CD4-positive, alpha-beta memory T cell (primary cell): ENCODE data around the gene SST. TPM values are rescaled to one million over a fixed set of nuclear protein-coding genes. Genes with fewer than 3 reads are reported as not detected.
"Not testable (repeated sequence)": the region's sequence is repeated elsewhere in the genome, so short reads cannot be mapped to it uniquely, and the experiment has no call there.

Experiments
- CTCF ChIA-PET: fragments of 350-600 bp; sonication (Branson Sonifier 250); formaldehyde crosslinking; loops from one replicate; lab custom pipeline; 2021; ENCODE audit warnings: inconsistent platforms; ENCODE audit not compliant: partially characterized antibody; lab: Charles Lee
- POLR2A ChIA-PET: fragments of 350-600 bp; sonication (Branson Sonifier 250); formaldehyde crosslinking; loops from one replicate; lab custom pipeline; 2021; ENCODE audit not compliant: partially characterized antibody; lab: Charles Lee
- DNase-seq, 5 donors: peaks; one replicate each; pipeline versions ENCODE4 v3.0.0 to v3.0.0-alpha.2; 2020 to 2022; ENCODE audit warnings: mixed read lengths in 1 of 5
- H3K27ac ChIP-seq: one replicate; pipeline ENCODE4 v1.7.0; 2013; ENCODE audit warnings: low read depth, low read length
- H3K27me3 ChIP-seq: 2 replicates; pipeline ENCODE4 v1.7.0; 2013; ENCODE audit warnings: mild to moderate bottlenecking, low read length, moderate library complexity; ENCODE audit not compliant: insufficient read depth
- H3K36me3 ChIP-seq: 2 replicates; pipeline ENCODE4 v1.7.0; 2013; ENCODE audit warnings: mild to moderate bottlenecking, low read length, moderate library complexity; ENCODE audit not compliant: insufficient read depth
- H3K4me1 ChIP-seq: 2 replicates; pipeline ENCODE4 v1.7.0; 2013; ENCODE audit warnings: mild to moderate bottlenecking, low read length, moderate library complexity; ENCODE audit not compliant: insufficient read depth
- H3K4me3 ChIP-seq, 2 donors: one replicate each; pipeline ENCODE4 v1.7.0; 2013; ENCODE audit warnings: low read length in 2 of 2, mild to moderate bottlenecking in 1 of 2
- H3K9me3 ChIP-seq, 2 donors: one replicate each; pipeline ENCODE4 v1.7.0; 2013; ENCODE audit warnings: low read length in 2 of 2, control low read depth in 1 of 2; ENCODE audit not compliant: control insufficient read depth in 1 of 2
- H3K27ac Mint-ChIP-seq, 7 donors: one replicate each; pipeline ENCODE4 v1.8.0; 2020 to 2021; ENCODE audit warnings: mixed read lengths in 7 of 7, mild to moderate bottlenecking in 6 of 7, inconsistent platforms in 3 of 7, moderate library complexity in 3 of 7
- H3K27me3 Mint-ChIP-seq, 2 donors: one replicate each; pipeline ENCODE4 v1.8.0; 2020 to 2021; ENCODE audit warnings: mixed read lengths in 2 of 2
- H3K36me3 Mint-ChIP-seq, 2 donors: one replicate each; pipeline ENCODE4 v1.8.0; 2020 to 2021; ENCODE audit warnings: mixed read lengths in 2 of 2, inconsistent platforms in 1 of 2, mild to moderate bottlenecking in 1 of 2
- H3K4me1 Mint-ChIP-seq, 4 donors: one replicate each; pipeline ENCODE4 v1.8.0; 2020 to 2021; ENCODE audit warnings: mixed read lengths in 4 of 4, mild to moderate bottlenecking in 1 of 4
- H3K4me3 Mint-ChIP-seq, 8 donors: one replicate each; pipeline ENCODE4 v1.8.0; 2020 to 2021; ENCODE audit warnings: mixed read lengths in 8 of 8, mild to moderate bottlenecking in 7 of 8, moderate library complexity in 6 of 8, inconsistent platforms in 3 of 8
- H3K9me3 Mint-ChIP-seq, 8 donors: one replicate each; pipeline ENCODE4 v1.8.0; 2020 to 2021; ENCODE audit warnings: mixed read lengths in 8 of 8, mild to moderate bottlenecking in 5 of 8, inconsistent platforms in 3 of 8, moderate library complexity in 1 of 8
- intact Hi-C: fragments of 100-400 bp; cut with micrococcal nuclease; formaldehyde crosslinking; loops from one replicate; pipeline ENCODE4 v1.15.1; 2023
- polyA plus RNA-seq, 2 donors: library from polyadenylated mRNA; unstranded; fragments of 300-500 nt; fragmentation: Illumina TruSeq; gene quantifications; one replicate each; pipeline ENCODE4 v1.2.3, GENCODE V29; 2021
- total RNA-seq, 2 experiments: library from RNA; stranded (reverse); gene quantifications; one replicate each; pipeline ENCODE4 v1.2.3, GENCODE V29; 2021

SST gene
- total and polyA plus RNA-seq, 4 experiments from 2014 or later = not detected

GRCh38 chr3:187684880-187685279 is 14.7 kb upstream of the SST start:
- Histone ChIP-seq H3K4me1 (no peaks in the 10 kb centered on the region), H3K9me3 (no peaks in the 10 kb centered on the region), H3K4me3 (no peak overlapping the region), H3K27me3 (no peaks in the 10 kb centered on the region), H3K36me3 (no peaks in the 10 kb centered on the region), H3K27ac (no peak overlapping the region)
- no peaks in the 10 kb centered on the region for H3K36me3 Mint-ChIP-seq
- no peak for DNase-seq
- no peak overlapping the region for H3K27ac Mint-ChIP-seq
- intact Hi-C loops = no loop called here
- H3K27me3 Mint-ChIP-seq = peaks cover 18 to 22% of the 10 kb centered on the region in 2 donors
- H3K4me3 Mint-ChIP-seq = no peak overlapping the region
- no peaks in the 10 kb centered on the region for H3K4me1 Mint-ChIP-seq
- peaks cover 0 to 24% (median 17%) of the 10 kb centered on the region in 8 donors for H3K9me3 Mint-ChIP-seq
- POLR2A ChIA-PET = interaction anchor here (0.6 kb wide), 1 partner anchor 467 kb away, joined by 3 read pairs; no protein-coding TSS in a partner anchor
- CTCF ChIA-PET = interaction anchor here (1.3 to 12.9 kb wide), 3 partner anchors 8 to 361 kb away, joined by 4 to 464 read pairs (median 4); partner anchors contain the start of gene RTP2

GRCh38 chr3:187684444-187684843 is 14.2 kb upstream of the SST start:
- peaks cover 0 to 2% (median 0%) of the 10 kb centered on the region in 4 donors for H3K4me1 Mint-ChIP-seq
- Histone ChIP-seq H3K36me3 (no peaks in the 10 kb centered on the region), H3K27me3 (no peaks in the 10 kb centered on the region), H3K27ac (no peak overlapping the region), H3K9me3 (no peaks in the 10 kb centered on the region), H3K4me1 (no peaks in the 10 kb centered on the region), H3K4me3 (no peak overlapping the region)
- CTCF ChIA-PET = interaction anchor here (1.3 to 12.9 kb wide), 3 partner anchors 9 to 361 kb away, joined by 4 to 464 read pairs (median 4); partner anchors contain the start of gene RTP2
- peaks cover 21 to 26% of the 10 kb centered on the region in 2 donors for H3K27me3 Mint-ChIP-seq
- no peaks in the 10 kb centered on the region for H3K36me3 Mint-ChIP-seq
- H3K4me3 Mint-ChIP-seq = no peak overlapping the region
- POLR2A ChIA-PET = no interaction called here
- peaks cover 0 to 24% (median 17%) of the 10 kb centered on the region in 8 donors for H3K9me3 Mint-ChIP-seq
- H3K27ac Mint-ChIP-seq = no peak overlapping the region
- intact Hi-C loops = no loop called here
- no peak for DNase-seq

- Mint-ChIP-seq H3K9me3 (peaks cover 0 to 22% (median 16%) of the 10 kb centered on the region in 8 donors), H3K27me3 (peaks cover 25 to 32% of the 10 kb centered on the region in 2 donors)
- H3K4me3 Mint-ChIP-seq, H3K4me3 ChIP-seq, H3K27me3 ChIP-seq, intact Hi-C loops, H3K27ac ChIP-seq, POLR2A ChIA-PET, H3K4me1 Mint-ChIP-seq, DNase-seq, H3K9me3 ChIP-seq, H3K27ac Mint-ChIP-seq, H3K36me3 ChIP-seq, H3K4me1 ChIP-seq, H3K36me3 Mint-ChIP-seq: not testable (repeated sequence)
- CTCF ChIA-PET = interaction anchor here (0.7 to 12.9 kb wide), 8 partner anchors 11 to 589 kb away, joined by 3 to 464 read pairs (median 31); partner anchors contain the start of gene SST
Measured at GRCh38 chr3:187681756-187682155, 11.6 kb upstream of the SST start.

- Mint-ChIP-seq H3K27ac (no peak overlapping the region), H3K36me3 (no peaks in the 10 kb centered on the region), H3K4me1 (peaks cover 0 to 2% (median 0%) of the 10 kb centered on the region in 4 donors), H3K9me3 (peaks cover 0 to 6% (median 2%) of the 10 kb centered on the region in 8 donors), H3K4me3 (no peak overlapping the region), H3K27me3 (peaks cover 29 to 43% of the 10 kb centered on the region in 2 donors)
- no peak overlapping the region for H3K4me3 ChIP-seq
- DNase-seq = peak; percentile 37 to 63 (median 54)
- H3K9me3 ChIP-seq = no peaks in the 10 kb centered on the region
- H3K4me1 ChIP-seq = no peaks in the 10 kb centered on the region
- H3K36me3 ChIP-seq = no peaks in the 10 kb centered on the region
- H3K27ac ChIP-seq = no peak overlapping the region
- POLR2A ChIA-PET = interaction anchor here (1.3 kb wide), 1 partner anchor 361 kb away, joined by 10 read pairs; no protein-coding TSS in a partner anchor
- H3K27me3 ChIP-seq = no peaks in the 10 kb centered on the region
- intact Hi-C loops = loop anchor here (1.0 to 2.0 kb wide), 3 partner anchors 35 to 361 kb away; no protein-coding TSS in a partner anchor
- CTCF ChIA-PET = interaction anchor here (0.7 to 12.9 kb wide), 37 partner anchors 9 to 1275 kb away, joined by 3 to 464 read pairs (median 4); partner anchors contain the start of genes RTP2, RTP4 and SST
Measured at GRCh38 chr3:187679638-187680396, 9.6 kb upstream of the SST start.

GRCh38 chr3:187678726-187679268 is 8.6 kb upstream of the SST start:
- Histone ChIP-seq H3K27ac (no peak overlapping the region), H3K9me3 (no peaks in the 10 kb centered on the region), H3K27me3 (no peaks in the 10 kb centered on the region), H3K4me1 (no peaks in the 10 kb centered on the region), H3K36me3 (no peaks in the 10 kb centered on the region), H3K4me3 (no peak overlapping the region)
- Mint-ChIP-seq H3K27ac (no peak overlapping the region), H3K4me1 (peaks cover 0 to 2% (median 0%) of the 10 kb centered on the region in 4 donors), H3K27me3 (peaks cover 32 to 44% of the 10 kb centered on the region in 2 donors), H3K9me3 (no peaks in the 10 kb centered on the region), H3K36me3 (no peaks in the 10 kb centered on the region), H3K4me3 (no peak overlapping the region)
- ChIA-PET POLR2A (interaction anchor here (1.3 kb wide), 1 partner anchor 360 kb away, joined by 10 read pairs; no protein-coding TSS in a partner anchor), CTCF (interaction anchor here (0.7 to 12.9 kb wide), 29 partner anchors 10 to 1276 kb away, joined by 3 to 464 read pairs (median 5); partner anchors contain the start of genes RTP2, RTP4 and SST)
- DNase-seq = peak in 3 of 5 donors; percentile 4 to 23 (median 9)
- intact Hi-C loops = loop anchor here (1.0 to 2.0 kb wide), 3 partner anchors 36 to 359 kb away; no protein-coding TSS in a partner anchor

- Mint-ChIP-seq H3K4me3 (no peak overlapping the region), H3K27me3 (peaks cover 33 to 42% of the 10 kb centered on the region in 2 donors)
- CTCF ChIA-PET = interaction anchor here (0.7 to 12.9 kb wide), 5 partner anchors 10 to 459 kb away, joined by 3 to 464 read pairs (median 55); partner anchors contain the start of gene SST
Measured at GRCh38 chr3:187677604-187678003, 7.4 kb upstream of the SST start.

More at GRCh38 chr3:187677604-187678003, 7.4 kb upstream of the SST start:
- POLR2A ChIA-PET = no interaction called here
- H3K36me3 ChIP-seq = no peaks in the 10 kb centered on the region
- no peaks in the 10 kb centered on the region for H3K27me3 ChIP-seq
- no peaks in the 10 kb centered on the region for H3K4me1 ChIP-seq
- Mint-ChIP-seq H3K4me1 (peaks cover 0 to 2% (median 0%) of the 10 kb centered on the region in 4 donors), H3K9me3 (no peaks in the 10 kb centered on the region), H3K27ac (no peak overlapping the region), H3K36me3 (no peaks in the 10 kb centered on the region)
- no peaks in the 10 kb centered on the region for H3K9me3 ChIP-seq
- intact Hi-C loops = loop anchor here (2.0 kb wide), 1 partner anchor 37 kb away; no protein-coding TSS in a partner anchor
- no peak overlapping the region for H3K4me3 ChIP-seq
- DNase-seq = no peak
- no peak overlapping the region for H3K27ac ChIP-seq
